A673 (cell line): Measurements from ENCODE around the gene CEP41. TPM values are rescaled to one million over a fixed set of nuclear protein-coding genes. Genes with fewer than 3 reads are reported as not detected.
A peak's percentile ranks its signal among the peaks of the same experiment; 100 is the strongest.

ENCODE experiments used
- BruUV-seq: library from RNA; stranded (reverse); fragments of 400-500 nt; replicated peaks from 2 replicates; lab custom pipeline; 2021; lab: Mats Ljungman, UMichigan
- CTCF ChIA-PET: fragments of 300-600 bp; sonication (Branson Sonifier 250); formaldehyde crosslinking; loops from one replicate; lab custom pipeline; 2022; ENCODE audit warnings: antibody characterized with exemption; lab: Charles Lee
- POLR2A ChIA-PET: fragments of 300-600 bp; sonication (Branson Sonifier 250); formaldehyde crosslinking; loops from one replicate; lab custom pipeline; 2022; ENCODE audit warnings: antibody characterized with exemption; ENCODE audit not compliant: low non-redundant PET; lab: Charles Lee
- DNase-seq: peaks from one replicate; pipeline ENCODE4 v3.0.0-alpha.2; 2015; ENCODE audit warnings: low spot score
- H3K27ac ChIP-seq: fragments of 200-600 bp; sonication (generic); 2 replicates; pipeline ENCODE4 v1.5.1; 2016; ENCODE audit warnings: mixed run types, low read depth, mild to moderate bottlenecking, mixed read lengths, antibody characterized with exemption, low read length; ENCODE audit not compliant: poor library complexity, severe bottlenecking
- H3K27me3 ChIP-seq: fragments of 200-600 bp; sonication (generic); replicated peaks from 2 replicates; pipeline ENCODE4 v1.6.1; 2017; ENCODE audit warnings: mixed run types, low read depth, mild to moderate bottlenecking, mixed read lengths, antibody characterized with exemption, low read length; ENCODE audit not compliant: insufficient read depth, poor library complexity
- H3K36me3 ChIP-seq: fragments of 200-600 bp; sonication (generic); 2 replicates; pipeline ENCODE4 v1.6.1; 2016; ENCODE audit warnings: mixed run types, mild to moderate bottlenecking, mixed read lengths, antibody characterized with exemption, low read length; ENCODE audit not compliant: insufficient read depth, poor library complexity, severe bottlenecking
- H3K4me1 ChIP-seq: fragments of 200-600 bp; sonication (generic); 2 replicates; pipeline ENCODE4 v1.6.1; 2017; ENCODE audit warnings: mixed run types, mild to moderate bottlenecking, mixed read lengths, antibody characterized with exemption, low read length; ENCODE audit not compliant: insufficient read depth, poor library complexity, severe bottlenecking
- H3K4me3 ChIP-seq: fragments of 200-600 bp; sonication (generic); 2 replicates; pipeline ENCODE4 v1.5.1; 2016; ENCODE audit warnings: low read depth, mixed run types, mild to moderate bottlenecking, mixed read lengths, low read length; ENCODE audit not compliant: poor library complexity, severe bottlenecking
- H3K9me3 ChIP-seq: fragments of 200-600 bp; sonication (generic); 2 replicates; pipeline ENCODE4 v1.6.1; 2016; ENCODE audit warnings: mixed run types, low read depth, mild to moderate bottlenecking, mixed read lengths, antibody characterized with exemption, low read length; ENCODE audit not compliant: poor library complexity, severe bottlenecking
- CTCF ChIP-seq: fragments of 300-800, 200-600 bp; sonication (generic); conservative IDR thresholded peaks from 2 replicates; pipeline ENCODE4 v1.5.1; 2017; ENCODE audit warnings: low read depth, mild to moderate bottlenecking, antibody characterized with exemption, low read length, moderate library complexity, mixed read lengths
- EZH2 ChIP-seq: fragments of 200-600 bp; sonication (generic); IDR thresholded peaks from 2 replicates; pipeline ENCODE4 v1.6.1; 2017; ENCODE audit warnings: borderline replicate concordance, low read depth, mild to moderate bottlenecking, mixed read lengths, antibody characterized with exemption, low read length; ENCODE audit not compliant: poor library complexity, severe bottlenecking
- intact Hi-C: fragments of 100-400 bp; cut with micrococcal nuclease; formaldehyde crosslinking; loops from one replicate; pipeline ENCODE4 v1.10.0; 2022; ENCODE audit not compliant: unreplicated experiment
- total RNA-seq: library from RNA; stranded (reverse); gene quantifications from 2 replicates; pipeline ENCODE4 v1.2.3, GENCODE V29; 2021

The CEP41 gene
- total RNA-seq, 1 experiment from 2014 or later = 25.7 TPM

GRCh38 chr7:130345725-130346124 lies 95.1 kb downstream of the CEP41 start:
- ChIA-PET POLR2A (no interaction called here), CTCF (no interaction called here)
- intact Hi-C loops = no loop called here
- no peak overlapping the region for H3K27ac ChIP-seq
- H3K9me3 ChIP-seq = no peaks in the 10 kb centered on the region
- H3K36me3 ChIP-seq = no peaks in the 10 kb centered on the region
- no TSS peak for BruUV-seq
- DNase-seq = no peak
- TF ChIP-seq CTCF = no peak
- no peak for TF ChIP-seq EZH2
- no peaks in the 10 kb centered on the region for H3K27me3 ChIP-seq
- H3K4me3 ChIP-seq = no peak overlapping the region
- H3K4me1 ChIP-seq = peaks cover 7% of the 10 kb centered on the region

- BruUV-seq = no TSS peak
- no peak overlapping the region for H3K4me3 ChIP-seq
- peak; percentile 21 for DNase-seq
These were observed 95.7 kb downstream of the CEP41 start for GRCh38 chr7:130345136-130345535.

DNA sequence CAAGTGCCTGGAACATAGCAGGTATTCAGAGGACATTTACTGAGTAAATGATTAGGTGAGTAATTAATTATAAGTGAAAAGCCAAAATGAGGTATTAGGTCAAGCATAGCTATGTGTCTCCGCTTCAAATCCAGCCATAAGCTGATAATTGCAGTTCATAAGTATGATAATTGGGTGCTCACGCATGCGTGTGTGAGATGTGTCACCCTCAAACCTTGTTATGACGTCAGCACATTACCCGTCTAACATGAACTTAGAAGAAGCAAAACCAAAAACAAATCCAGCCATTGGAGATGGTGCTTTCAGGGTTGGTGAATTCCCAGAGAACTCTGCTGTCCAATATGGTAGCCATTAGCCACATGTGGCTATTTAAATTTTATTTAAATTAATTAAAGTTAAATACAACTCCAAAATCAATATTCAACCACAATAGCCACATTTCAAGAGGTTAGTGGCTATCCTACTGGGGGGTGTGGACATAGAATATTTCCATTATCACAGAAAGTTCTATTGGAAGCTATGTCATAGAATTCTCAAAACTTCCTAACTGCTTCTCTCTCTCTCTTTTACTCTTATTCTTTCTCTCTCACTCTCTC lies 96.4 kb downstream of the CEP41 start, which contains the start of gene CPA5:
Gene CPA5, plus strand, starts transcription at position 546 of the 596 bp plus-strand sequence. CDS start 1,670 bp downstream, outside the sequence.
- no peak within 1 kb of the TSS for H3K27ac ChIP-seq

More at GRCh38 chr7:130345136-130345535, 95.7 kb downstream of the CEP41 start:
- ChIA-PET POLR2A (no interaction called here), CTCF (no interaction called here)
- intact Hi-C loops = no loop called here
- Histone ChIP-seq H3K27ac (no peak overlapping the region), H3K9me3 (no peaks in the 10 kb centered on the region), H3K36me3 (no peaks in the 10 kb centered on the region), H3K27me3 (no peaks in the 10 kb centered on the region), H3K4me1 (peaks cover 7% of the 10 kb centered on the region)
- TF ChIP-seq CTCF = no peak
- no peak for TF ChIP-seq EZH2

More for the DNA sequence above, 96.4 kb downstream of the CEP41 start, which contains the start of gene CPA5:
- no peaks in the 10 kb centered on the region for H3K9me3 ChIP-seq
- TF ChIP-seq CTCF (no peak), EZH2 (no peak)
- BruUV-seq = no TSS peak
- H3K36me3 ChIP-seq = no peaks in the 10 kb centered on the region
- intact Hi-C loops = no loop called here
- H3K27me3 ChIP-seq = no peaks in the 10 kb centered on the region
- ChIA-PET POLR2A (interaction anchor here (0.8 kb wide), 1 partner anchor 35 kb away, joined by 5 read pairs; no protein-coding TSS in a partner anchor), CTCF (no interaction called here)
- no peak within 1 kb of the TSS for H3K4me3 ChIP-seq
- no peak for DNase-seq
- H3K4me1 ChIP-seq = peaks cover 7% of the 10 kb centered on the region

Other genes with a start within 250 kb of the CEP41 start
- gene TMEM209, start 235.6 kb downstream of the CEP41 start, total RNA-seq = 45.8 and 46.7 TPM in 2 replicates
- gene SSMEM1, start 233.2 kb downstream of the CEP41 start, total RNA-seq = not detected in 2 replicates
- 0.26 and 0.43 TPM in 2 replicates for gene CPA2, start 174.2 kb downstream of the CEP41 start, total RNA-seq
- gene CPA4, start 147.9 kb downstream of the CEP41 start, total RNA-seq = 0.35 TPM in 1 of 2 replicates, not detected in the other
- not detected in 2 replicates for gene CPA5, start 96.2 kb downstream of the CEP41 start, total RNA-seq
- not detected in 2 replicates for gene CPA1, start 60.5 kb downstream of the CEP41 start, total RNA-seq
- 34.9 and 37.4 TPM in 2 replicates for gene MEST, start 51.1 kb upstream of the CEP41 start, total RNA-seq
- gene COPG2, start 227.7 kb upstream of the CEP41 start, total RNA-seq = 17.6 and 24.4 TPM in 2 replicates
- gene TSGA13, start 245.5 kb upstream of the CEP41 start, total RNA-seq = not detected in 2 replicates